C1 segment of cervical spinal cord (tissue), 14 donors: Measurements from ENCODE around the gene DOK6.

Experiments used
- DNase-seq, 14 donors: peaks; one replicate each; lab custom pipeline; 2025; lab: John Stamatoyannopoulos, UW

The DOK6 gene

GRCh38 chr18:69537183-69537582, 136.5 kb downstream of the DOK6 start:
- no peak for DNase-seq

GRCh38 chr18:69538849-69539248, 138.2 kb downstream of the DOK6 start:
- no peak for DNase-seq

- DNase-seq, result no peak
Measured at GRCh38 chr18:69539404-69539803, 138.7 kb downstream of the DOK6 start.

GRCh38 chr18:69556228-69556627, 155.5 kb downstream of the DOK6 start:
- DNase-seq, result no peak

- no peak for DNase-seq
Measured at GRCh38 chr18:69557282-69557681, 156.6 kb downstream of the DOK6 start.

GRCh38 chr18:69558052-69558451, 157.4 kb downstream of the DOK6 start:
- no peak for DNase-seq

GRCh38 chr18:69559604-69560003, 158.9 kb downstream of the DOK6 start:
- no peak for DNase-seq

GRCh38 chr18:69564602-69565001, 163.9 kb downstream of the DOK6 start:
- no peak for DNase-seq

- no peak for DNase-seq
Measured at GRCh38 chr18:69567813-69568488, 167.3 kb downstream of the DOK6 start.

GRCh38 chr18:69569133-69569532, 168.4 kb downstream of the DOK6 start:
- no peak for DNase-seq

- no peak for DNase-seq
Measured at GRCh38 chr18:69574401-69574800, 173.7 kb downstream of the DOK6 start.

GRCh38 chr18:69580107-69580506, 179.4 kb downstream of the DOK6 start:
- DNase-seq, result no peak

GRCh38 chr18:69584429-69584828, 183.7 kb downstream of the DOK6 start:
- no peak for DNase-seq

- no peak for DNase-seq
Measured at GRCh38 chr18:69585696-69586095, 185.0 kb downstream of the DOK6 start.

GRCh38 chr18:69586537-69586936, 185.8 kb downstream of the DOK6 start:
- DNase-seq, result no peak

GRCh38 chr18:69588301-69588700, 187.6 kb downstream of the DOK6 start:
- no peak for DNase-seq

- no peak for DNase-seq
Measured at GRCh38 chr18:69590150-69590549, 189.5 kb downstream of the DOK6 start.

GRCh38 chr18:69596345-69596744, 195.7 kb downstream of the DOK6 start:
- DNase-seq, result no peak

- no peak for DNase-seq
Measured at GRCh38 chr18:69597561-69597960, 196.9 kb downstream of the DOK6 start.

GRCh38 chr18:69599377-69599776, 198.7 kb downstream of the DOK6 start:
- no peak for DNase-seq

- no peak for DNase-seq
Measured at GRCh38 chr18:69612242-69612641, 211.6 kb downstream of the DOK6 start.

- no peak for DNase-seq
Measured at GRCh38 chr18:69616114-69616513, 215.4 kb downstream of the DOK6 start.

- DNase-seq, result no peak
Measured at GRCh38 chr18:69617408-69617807, 216.7 kb downstream of the DOK6 start.

- DNase-seq, result no peak
Measured at GRCh38 chr18:69617888-69618287, 217.2 kb downstream of the DOK6 start.
